H1 (cell line): Measurements from ENCODE around the gene CORT. TPM values are rescaled to one million over a fixed set of nuclear protein-coding genes. Genes with fewer than 3 reads are reported as not detected.

ENCODE experiments used
- CTCF ChIA-PET: fragments of 300-600 bp; sonication (Branson Sonifier 250); formaldehyde crosslinking; loops from one replicate; lab custom pipeline; 2021; ENCODE audit not compliant: partially characterized antibody; lab: Charles Lee
- POLR2A ChIA-PET: fragments of 300-600 bp; sonication (Branson Sonifier 250); formaldehyde crosslinking; loops from one replicate; lab custom pipeline; 2021; ENCODE audit warnings: inconsistent platforms; ENCODE audit not compliant: partially characterized antibody; lab: Charles Lee
- DNase-seq, 2 experiments: peaks; one replicate each; pipeline versions ENCODE4 v3.0.0 to v3.0.0-alpha.2; 2010 to 2022; ENCODE audit warnings: low spot score in 2 of 2, low read depth in 1 of 2, mixed read lengths in 1 of 2
- FAIRE-seq: peaks from 2 replicates; lab custom pipeline; 2011; peaks lifted over from hg19 to GRCh38; lab: Jason Lieb, UNC
- H2AFZ ChIP-seq: 2 replicates; pipeline ENCODE4 v1.8.1; 2012; ENCODE audit warnings: low read length, inconsistent platforms
- H2AK5ac ChIP-seq: 2 replicates; pipeline ENCODE4 v1.6.1; 2013; ENCODE audit warnings: low read depth, low read length
- H2BK120ac ChIP-seq: replicated peaks from 2 replicates; pipeline ENCODE3; 2013; ENCODE audit warnings: low read depth, low read length, inconsistent platforms
- H2BK12ac ChIP-seq: 2 replicates; pipeline ENCODE4 v1.6.1; 2013; ENCODE audit warnings: low read depth, low read length
- H2BK15ac ChIP-seq: 2 replicates; pipeline ENCODE4 v1.6.1; 2013; ENCODE audit warnings: low read length
- H2BK20ac ChIP-seq: 2 replicates; pipeline ENCODE4 v1.6.1; 2013; ENCODE audit warnings: low read length
- H2BK5ac ChIP-seq: 2 replicates; pipeline ENCODE4 v1.6.1; 2013; ENCODE audit warnings: low read depth, low read length
- H3K14ac ChIP-seq: 2 replicates; pipeline ENCODE4 v1.6.1; 2013; ENCODE audit warnings: inconsistent platforms; ENCODE audit not compliant: insufficient read length
- H3K18ac ChIP-seq: 2 replicates; pipeline ENCODE4 v1.6.1; 2013; ENCODE audit warnings: low read length; ENCODE audit errors: extremely low read depth
- H3K23ac ChIP-seq: 2 replicates; pipeline ENCODE4 v1.6.1; 2013; ENCODE audit warnings: inconsistent platforms; ENCODE audit not compliant: insufficient read length
- H3K23me2 ChIP-seq: 2 replicates; pipeline ENCODE4 v1.6.1; 2013; ENCODE audit warnings: low read depth, low read length
- H3K27ac ChIP-seq: 2 replicates; pipeline ENCODE4 v1.6.1; 2011; ENCODE audit warnings: low read depth, low read length, inconsistent platforms
- H3K27me3 ChIP-seq, 4 experiments: replicated peaks in 1 of 4; 1 replicate in 1 of 4; 2 replicates in 3 of 4; pipeline versions ENCODE4 v1.6.1 to v1.8.1; 2011 to 2013; ENCODE audit warnings: low read length in 3 of 4, mild to moderate bottlenecking in 3 of 4, inconsistent platforms in 2 of 4, mixed read lengths in 2 of 4, moderate library complexity in 1 of 4; ENCODE audit not compliant: control insufficient read depth in 3 of 4, insufficient read depth in 3 of 4; ENCODE audit errors: extremely low read depth in 1 of 4
- H3K36me3 ChIP-seq, 4 experiments: 2 replicates each; pipeline versions ENCODE4 v1.6.1 to v1.8.1; 2011 to 2013; ENCODE audit warnings: mild to moderate bottlenecking in 4 of 4, low read length in 3 of 4, moderate library complexity in 2 of 4, control low read depth in 1 of 4, inconsistent platforms in 1 of 4; ENCODE audit not compliant: insufficient read depth in 4 of 4, control insufficient read depth in 2 of 4
- H3K4ac ChIP-seq: replicated peaks from 2 replicates; pipeline ENCODE3; 2013; ENCODE audit warnings: low read length, low read depth, mixed read lengths, inconsistent platforms; ENCODE audit not compliant: insufficient read length
- H3K4me1 ChIP-seq, 4 experiments: replicated peaks in 1 of 4; 1 replicate in 1 of 4; 2 replicates in 3 of 4; pipeline versions ENCODE4 v1.6.1 to v1.8.1; 2011 to 2013; ENCODE audit warnings: low read length in 3 of 4, inconsistent platforms in 2 of 4, mixed read lengths in 1 of 4; ENCODE audit not compliant: insufficient read depth in 4 of 4, control insufficient read depth in 3 of 4
- H3K4me2 ChIP-seq, 2 experiments: 2 replicates each; pipeline versions ENCODE4 v1.6.1 to v1.8.1; 2011 to 2013; ENCODE audit warnings: low read depth in 2 of 2, low read length in 2 of 2, control low read depth in 1 of 2, inconsistent platforms in 1 of 2, mild to moderate bottlenecking in 1 of 2; ENCODE audit not compliant: insufficient read depth in 1 of 2
- H3K4me3 ChIP-seq, 4 experiments: fragments of 200-600, 300-600 bp in 1 of 4; sonication (generic), shearing (Covaris generic), sonication (Bioruptor Twin) in 1 of 4; 2 replicates each; pipeline versions ENCODE4 v1.5.1 to v1.8.1; 2011 to 2016; ENCODE audit warnings: low read length in 4 of 4, low read depth in 3 of 4, control low read depth in 2 of 4, inconsistent platforms in 2 of 4, mild to moderate bottlenecking in 2 of 4, mixed read lengths in 1 of 4, moderate library complexity in 1 of 4; ENCODE audit not compliant: insufficient read depth in 2 of 4; ENCODE audit errors: extremely low read depth in 1 of 4
- H3K56ac ChIP-seq: replicated peaks from 2 replicates; pipeline ENCODE3; 2013; ENCODE audit warnings: low read depth, mild to moderate bottlenecking, mixed read lengths, low read length, inconsistent platforms; ENCODE audit not compliant: insufficient read length
- H3K79me1 ChIP-seq: 2 replicates; pipeline ENCODE4 v1.6.1; 2013; ENCODE audit warnings: low read depth, low read length, control low read depth
- H3K79me2 ChIP-seq, 2 experiments: 2 replicates each; pipeline versions ENCODE4 v1.6.1 to v1.8.1; 2012 to 2013; ENCODE audit warnings: low read length in 2 of 2, mild to moderate bottlenecking in 2 of 2, inconsistent platforms in 1 of 2; ENCODE audit not compliant: insufficient read depth in 2 of 2, control insufficient read depth in 1 of 2
- H3K9ac ChIP-seq, 4 experiments: replicated peaks in 1 of 4; 1 replicate in 1 of 4; 2 replicates in 3 of 4; pipeline versions ENCODE4 v1.6.1 to v1.8.1; 2011 to 2013; ENCODE audit warnings: low read depth in 3 of 4, low read length in 3 of 4, control low read depth in 2 of 4, mild to moderate bottlenecking in 2 of 4, moderate library complexity in 2 of 4, inconsistent platforms in 1 of 4; ENCODE audit errors: extremely low read depth in 1 of 4
- H3K9me3 ChIP-seq, 2 experiments: 2 replicates each; pipeline versions ENCODE4 v1.6.1 to v1.8.1; 2012 to 2013; ENCODE audit warnings: mild to moderate bottlenecking in 2 of 2, moderate library complexity in 2 of 2, control low read depth in 1 of 2, inconsistent platforms in 1 of 2, low read depth in 1 of 2, low read length in 1 of 2, mixed read lengths in 1 of 2; ENCODE audit not compliant: insufficient read depth in 2 of 2
- H4K20me1 ChIP-seq, 2 experiments: replicated peaks in 1 of 2; 2 replicates each; pipeline versions ENCODE3 to v1.8.1; 2011 to 2013; ENCODE audit warnings: inconsistent platforms in 2 of 2, low read length in 2 of 2, mild to moderate bottlenecking in 1 of 2; ENCODE audit not compliant: insufficient read depth in 2 of 2, control insufficient read depth in 1 of 2
- H4K5ac ChIP-seq: 2 replicates; pipeline ENCODE4 v1.6.1; 2013; ENCODE audit warnings: low read length, low read depth, mixed read lengths, inconsistent platforms; ENCODE audit not compliant: insufficient read length
- H4K8ac ChIP-seq: 2 replicates; pipeline ENCODE4 v1.8.0; 2013; ENCODE audit warnings: mild to moderate bottlenecking, moderate library complexity, low read length, inconsistent platforms; ENCODE audit not compliant: insufficient read depth; ENCODE audit errors: extremely low read depth
- H4K91ac ChIP-seq: replicated peaks from 2 replicates; pipeline ENCODE3; 2013; ENCODE audit warnings: low read length, mixed read lengths, inconsistent platforms; ENCODE audit not compliant: insufficient read length
- BCL11A ChIP-seq, 2 experiments: IDR thresholded peaks; one replicate each; pipeline ENCODE4 v1.6.1; 2011; ENCODE audit warnings: low read depth in 2 of 2, low read length in 2 of 2, mild to moderate bottlenecking in 2 of 2
- BRCA1 ChIP-seq: IDR thresholded peaks from 2 replicates; pipeline ENCODE4 v1.6.1; 2012; ENCODE audit warnings: low read depth, low read length, improper control_type of control experiment
- FOSL1 ChIP-seq: IDR thresholded peaks from 2 replicates; pipeline ENCODE4 v1.6.1; 2011; ENCODE audit warnings: mild to moderate bottlenecking, low read depth, low read length, moderate library complexity; ENCODE audit not compliant: insufficient read depth
- HDAC2 ChIP-seq, 2 experiments: fragments of 300-600 bp in 1 of 2; sonication (generic) in 1 of 2; IDR thresholded peaks; 2 replicates each; pipeline ENCODE4 v1.6.1; 2011 to 2012; ENCODE audit warnings: low read depth in 2 of 2, low read length in 2 of 2, mild to moderate bottlenecking in 2 of 2, moderate library complexity in 2 of 2, borderline replicate concordance in 1 of 2, inconsistent platforms in 1 of 2
- KDM1A ChIP-seq: fragments of 200-600, 300-600 bp; sonication (generic); IDR thresholded peaks from 2 replicates; pipeline ENCODE4 v1.7.1; 2016; ENCODE audit warnings: mild to moderate bottlenecking, low read length, borderline replicate concordance
- RXRA ChIP-seq: IDR thresholded peaks from 2 replicates; pipeline ENCODE4 v1.6.1; 2011; ENCODE audit warnings: low read depth, mild to moderate bottlenecking, low read length, moderate library complexity; ENCODE audit not compliant: insufficient read depth
- SIN3A ChIP-seq, 2 experiments: IDR thresholded peaks in 1 of 2; conservative IDR thresholded peaks in 1 of 2; 2 replicates each; pipeline ENCODE4 v1.6.1; 2011 to 2012; ENCODE audit warnings: low read length in 2 of 2, improper control_type of control experiment in 1 of 2, low read depth in 1 of 2, mild to moderate bottlenecking in 1 of 2
- SP2 ChIP-seq: IDR thresholded peaks from 2 replicates; pipeline ENCODE4 v1.6.1; 2012; ENCODE audit warnings: mild to moderate bottlenecking, low read length, inconsistent platforms
- TAF7 ChIP-seq: optimal IDR thresholded peaks from 2 replicates; pipeline ENCODE3; 2011; ENCODE audit warnings: low read depth, mild to moderate bottlenecking, inconsistent platforms, low read length, moderate library complexity, borderline replicate concordance
- WGBS, 2 experiments: shearing (Covaris generic) in 1 of 2; methylation state at CpG; one replicate each; pipeline versions ENCODE4 v1.1.6 to v1.1.7; 2013 to 2015; ENCODE audit warnings: low lambda C conversion rate in 2 of 2, mixed read lengths in 2 of 2, inconsistent platforms in 1 of 2, low coverage in 1 of 2, missing lambda C conversion rate in 1 of 2; ENCODE audit not compliant: insufficient replicate concordance in 2 of 2, insufficient coverage in 1 of 2, insufficient read length in 1 of 2; ENCODE audit errors: extremely low coverage in 1 of 2, missing lambda C conversion rate in 1 of 2; 5-methylcytosine and 5-hydroxymethylcytosine counted together
- polyA plus RNA-seq, 7 experiments: library from polyadenylated mRNA; depleted of rRNA in 3 of 7; stranded (reverse) in 5 of 7; unstranded in 2 of 7; fragments of >200 nt in 5 of 7; fragments of 200-250 nt in 2 of 7; gene quantifications; 1 replicate in 5 of 7; 2 replicates in 1 of 7; 4 replicates in 1 of 7; pipeline versions ENCODE4 v1.2.1 to v1.2.3, GENCODE V29; 2011 to 2013; ENCODE audit warnings: missing spikeins in 2 of 7, mixed read lengths in 2 of 7
- total RNA-seq: library from RNA; stranded (reverse); fragmentation: NEBNext Ultra II Directional; extraction: Animal tissue kit (Norgen Biotek cat#: 25700); gene quantifications from 2 replicates; pipeline ENCODE4 v1.2.1, GENCODE V29; 2021

Gene CORT
- total and polyA plus RNA-seq, 2 of the 8 experiments (the other 6 are each of a cell fraction or from before 2014, with no cell fraction given): 0.15 to 0.30 TPM

DNA sequence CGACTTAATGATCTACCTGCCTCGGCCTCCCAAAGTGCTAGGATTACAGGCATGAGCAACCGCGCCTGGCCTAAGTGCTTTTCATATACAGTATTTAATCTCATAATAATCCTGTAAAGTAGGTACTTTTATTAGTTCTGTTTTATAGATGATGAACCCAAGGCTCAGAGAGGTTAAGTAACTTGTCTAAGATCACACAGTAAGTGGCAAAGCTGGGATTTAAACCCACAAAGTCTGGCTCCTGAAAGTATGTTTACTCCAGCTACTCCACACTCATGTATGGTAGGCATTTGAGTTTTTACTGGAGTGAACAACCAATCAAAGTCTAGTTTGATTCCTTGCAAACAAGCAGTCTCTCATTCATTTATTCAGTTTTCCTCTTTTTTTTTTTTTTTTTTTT, 20.2 kb downstream of the CORT start:
- no peaks in the 10 kb centered on the region; a peak in 2 of 7 replicates for H3K4me1 ChIP-seq
- no peak overlapping the region for H3K4ac ChIP-seq
- peaks cover 2 to 7% of the 10 kb centered on the region in 2 experiments for H4K20me1 ChIP-seq
- no peak overlapping the region for H2BK20ac ChIP-seq
- H3K9ac ChIP-seq: no peak overlapping the region
- H3K27me3 ChIP-seq: no peaks in the 10 kb centered on the region
- H3K79me2 ChIP-seq: peaks cover 0 to 14% of the 10 kb centered on the region in 2 experiments; a peak in 2 of 4 replicates
- 98% methylated on average over 4 of the region's 4 CpGs; no CpG with 5 or more reads in 1 of the 2 experiments for WGBS, 2 experiments
- DNase-seq: no peak
- ChIA-PET POLR2A (interaction anchor here (5.1 kb wide), 1 partner anchor 13 kb away, joined by 67 read pairs; no protein-coding TSS in a partner anchor), CTCF (no interaction called here)
- no peak overlapping the region for H4K5ac ChIP-seq
- no peak overlapping the region for H3K4me3 ChIP-seq
- H2BK5ac ChIP-seq: no peak overlapping the region
- no peak overlapping the region for H3K56ac ChIP-seq
- peaks cover 9% of the 10 kb centered on the region for H3K23me2 ChIP-seq
- H3K36me3 ChIP-seq: peaks cover 8 to 40% (median 32%) of the 10 kb centered on the region in 4 experiments
- H2AK5ac ChIP-seq: no peak overlapping the region
- no peak overlapping the region for H3K18ac ChIP-seq
- H3K79me1 ChIP-seq: no peaks in the 10 kb centered on the region; the same call in 1 of the 2 replicates
- H3K9me3 ChIP-seq: no peaks in the 10 kb centered on the region
- H2BK15ac ChIP-seq: no peak overlapping the region
- no peak overlapping the region for H2AFZ ChIP-seq
- H3K23ac ChIP-seq: no peak overlapping the region
- no peak overlapping the region for H4K8ac ChIP-seq
- H2BK12ac ChIP-seq: no peak overlapping the region
- no peak overlapping the region for H3K4me2 ChIP-seq
- no peak overlapping the region for H2BK120ac ChIP-seq
- no peak overlapping the region for H3K27ac ChIP-seq
- no peak overlapping the region for H4K91ac ChIP-seq
- FAIRE-seq: no peak
- no peak overlapping the region for H3K14ac ChIP-seq
- TF ChIP-seq RXRA (no peak), HDAC2 (IDR thresholded peaks at IDR 0.05; ENCODE audit: borderline replicate concordance in 1 of 2, low read depth in 2 of 2, low read length in 2 of 2) (no peak), BRCA1 (no peak), FOSL1 (no peak), KDM1A (no peak), SIN3A (conservative IDR thresholded peaks at IDR 0.05 in 1 of 2, IDR thresholded peaks at IDR 0.05 in 1 of 2; ENCODE audit: low read depth in 1 of 2, low read length in 2 of 2) (no peak), BCL11A (IDR thresholded peaks at IDR 0.05; ENCODE audit: low read depth in 2 of 2, low read length in 2 of 2) (no peak), TAF7 (no peak), SP2 (no peak)
